ENCODE results near the gene CACNG1.

- TF ChIP-seq TAF1 (IDR thresholded peaks at IDR 0.05; ENCODE audit: borderline replicate concordance, low read depth, low read length) (no peak), POLR2AphosphoS5 (IDR thresholded peaks at IDR 0.05; ENCODE audit: low read depth, low read length) (no peak)
Observed at GRCh38 chr17:67043283-67043682, 1.1 kb upstream of the CACNG1 start.
